GM12878 (cell line): ENCODE data around the gene PCDHGA6. TPM values are rescaled to one million over a fixed set of nuclear protein-coding genes. Genes with fewer than 3 reads are reported as not detected.
A peak's percentile ranks its signal among the peaks of the same experiment; 100 is the strongest.

ENCODE experiments used
- BACH1 ChIP-seq: fragments of 450-650 bp; IDR thresholded peaks from 2 replicates; pipeline ENCODE4 v1.6.1; 2017; ENCODE audit warnings: mild to moderate bottlenecking, borderline replicate concordance
- BHLHE40 ChIP-seq, 2 experiments: fragments of 450-650 bp in 1 of 2; IDR thresholded peaks; 2 replicates each; pipeline ENCODE4 v1.6.1; 2011 to 2017; ENCODE audit warnings: low read depth in 2 of 2, borderline replicate concordance in 1 of 2, improper control_type of control experiment in 1 of 2, low read length in 1 of 2, mild to moderate bottlenecking in 1 of 2
- CBX3 ChIP-seq: fragments of 200-600 bp; sonication (generic); IDR thresholded peaks from 2 replicates; pipeline ENCODE4 v1.6.1; 2016; ENCODE audit warnings: low read depth, borderline replicate concordance
- CTCF ChIP-seq, 3 experiments: IDR thresholded peaks in 2 of 3; conservative IDR thresholded peaks in 1 of 3; 2 replicates each; pipeline ENCODE4 v1.5.1; 2011; ENCODE audit warnings: low read depth in 3 of 3, low read length in 3 of 3, mild to moderate bottlenecking in 3 of 3, control low read depth in 2 of 3, moderate library complexity in 2 of 3, inconsistent platforms in 1 of 3, mixed read lengths in 1 of 3; ENCODE audit not compliant: control insufficient read depth in 2 of 3, insufficient read depth in 1 of 3; ENCODE audit errors: extremely low read depth in 1 of 3
- DPF2 ChIP-seq: fragments of 450-650 bp; IDR thresholded peaks from 2 replicates; pipeline ENCODE4 v1.6.1; 2017; ENCODE audit warnings: mild to moderate bottlenecking
- EED ChIP-seq: sonication (generic); IDR thresholded peaks from 2 replicates; pipeline ENCODE4 v1.6.1; 2016; ENCODE audit warnings: antibody characterized with exemption, low read depth
- EGR1 ChIP-seq, 2 experiments: IDR thresholded peaks; 1 replicate in 1 of 2; 2 replicates in 1 of 2; pipeline ENCODE4 v1.6.1; 2011 to 2012; ENCODE audit warnings: low read depth in 2 of 2, low read length in 2 of 2, borderline replicate concordance in 1 of 2, mild to moderate bottlenecking in 1 of 2, moderate library complexity in 1 of 2
- FOS ChIP-seq: IDR thresholded peaks from 3 replicates; pipeline ENCODE4 v1.6.1; 2011; ENCODE audit warnings: borderline replicate concordance; ENCODE audit not compliant: insufficient read length; ENCODE audit errors: extremely low read depth
- GABPA ChIP-seq: IDR thresholded peaks from 2 replicates; pipeline ENCODE4 v1.6.1; 2014; ENCODE audit warnings: antibody characterized with exemption, low read depth, mild to moderate bottlenecking, inconsistent platforms
- HCFC1 ChIP-seq: fragments of 150-350 bp; IDR thresholded peaks from 2 replicates; pipeline ENCODE4 v1.6.1; 2014; ENCODE audit warnings: low read length
- JUNB ChIP-seq: IDR thresholded peaks from 2 replicates; pipeline ENCODE4 v1.6.1; 2016; ENCODE audit warnings: antibody characterized with exemption, mild to moderate bottlenecking
- JUND ChIP-seq: IDR thresholded peaks from 2 replicates; pipeline ENCODE4 v1.6.1; 2012; ENCODE audit warnings: low read depth, mild to moderate bottlenecking, low read length, improper control_type of control experiment, moderate library complexity
- LARP7 ChIP-seq: fragments of 450-650 bp; IDR thresholded peaks from 2 replicates; pipeline ENCODE4 v1.6.1; 2017; ENCODE audit warnings: mild to moderate bottlenecking
- MAX ChIP-seq: IDR thresholded peaks from 2 replicates; pipeline ENCODE4 v1.6.1; 2012; ENCODE audit warnings: low read depth, low read length, improper control_type of control experiment
- NBN ChIP-seq: fragments of 450-650 bp; IDR thresholded peaks from 2 replicates; pipeline ENCODE4 v1.6.1; 2016
- NFYA ChIP-seq: IDR thresholded peaks from 2 replicates; pipeline ENCODE4 v1.6.1; 2011; ENCODE audit warnings: low read depth, mild to moderate bottlenecking, low read length, improper control_type of control experiment, borderline replicate concordance
- NKRF ChIP-seq: fragments of 450-650 bp; conservative IDR thresholded peaks from 2 replicates; pipeline ENCODE4 v1.6.1; 2017; ENCODE audit warnings: mild to moderate bottlenecking, moderate library complexity
- PAX5 ChIP-seq: IDR thresholded peaks from 2 replicates; pipeline ENCODE4 v1.6.1; 2011; ENCODE audit warnings: low read depth, low read length, borderline replicate concordance
- POLR2A ChIP-seq: IDR thresholded peaks from 2 replicates; pipeline ENCODE4 v1.6.1; 2011; ENCODE audit warnings: low read depth, mild to moderate bottlenecking, low read length
- RAD21 ChIP-seq: IDR thresholded peaks from 2 replicates; pipeline ENCODE4 v1.6.1; 2011; ENCODE audit warnings: mild to moderate bottlenecking, low read depth, low read length, moderate library complexity; ENCODE audit not compliant: insufficient read depth
- RBBP5 ChIP-seq: fragments of 200-600 bp; sonication (generic); conservative IDR thresholded peaks from 2 replicates; pipeline ENCODE4 v1.6.1; 2016
- RELA ChIP-seq: fragments of 450-650 bp; IDR thresholded peaks from 2 replicates; pipeline ENCODE4 v1.8.0; 2014; ENCODE audit warnings: borderline replicate concordance; ENCODE audit not compliant: partially characterized antibody
- SMARCA5 ChIP-seq: fragments of 450-650 bp; IDR thresholded peaks from 2 replicates; pipeline ENCODE4 v1.6.1; 2017; ENCODE audit warnings: mild to moderate bottlenecking
- SMC3 ChIP-seq: IDR thresholded peaks from 2 replicates; pipeline ENCODE4 v1.6.1; 2011; ENCODE audit warnings: low read length, improper control_type of control experiment, borderline replicate concordance
- SREBF1 ChIP-seq: IDR thresholded peaks from 2 replicates; pipeline ENCODE4 v1.6.1; 2012; ENCODE audit warnings: mild to moderate bottlenecking, low read length
- ZBTB11 ChIP-seq: fragments of 450-650 bp; formaldehyde crosslinking; IDR thresholded peaks from 2 replicates; pipeline ENCODE4 v1.5.0; 2022; ENCODE audit warnings: mild to moderate bottlenecking, missing genetic modification characterization
- polyA plus RNA-seq, 11 experiments: library from polyadenylated mRNA; depleted of rRNA in 4 of 11; unstranded in 6 of 11; stranded (reverse) in 5 of 11; fragments of >200 nt; fragmentation: Nextera tagmentation in 4 of 11; fragmentation: Illumina TruSeq in 1 of 11; extraction: Ambion mirVana in 4 of 11; extraction: Trizol in 1 of 11; gene quantifications; 1 replicate in 1 of 11; 2 replicates in 10 of 11; pipeline versions ENCODE4 v1.2.1 to v1.2.3, GENCODE V29; 2011 to 2016; ENCODE audit warnings: inconsistent platforms in 2 of 11, missing spikeins in 2 of 11, low read depth in 1 of 11
- total RNA-seq, 4 experiments: library from RNA; depleted of rRNA in 3 of 4; stranded (reverse); fragments of >200 nt in 3 of 4; fragmentation: Illumina TruSeq in 1 of 4; extraction: Trizol in 1 of 4; gene quantifications; 2 replicates each; pipeline versions ENCODE4 v1.2.1 to v1.2.3, GENCODE V29; 2013 to 2021

PCDHGA6 gene
- total and polyA plus RNA-seq, 10 of the 15 experiments (the other 5 are each of a cell fraction or from before 2014, with no cell fraction given), result 0.04 to 0.60 (median 0.15) TPM; not detected in 3

- peak; percentile 83 to 89 (median 89) for TF ChIP-seq CTCF (IDR thresholded peaks at IDR 0.05 in 2 of 3, conservative IDR thresholded peaks at IDR 0.05 in 1 of 3; ENCODE audit: control insufficient read depth in 2 of 3, extremely low read depth in 1 of 3, insufficient read depth in 1 of 3, low read depth in 3 of 3, low read length in 3 of 3)
- no peak for TF ChIP-seq JUND
- no peak for TF ChIP-seq NFYA
- no peak for TF ChIP-seq FOS
- no peak for TF ChIP-seq LARP7
- 0 out of 2 replicates have a peak, but pooled peaks have one; percentile 65 for TF ChIP-seq NBN
- TF ChIP-seq PAX5, result no peak
- no peak for TF ChIP-seq RBBP5
- no peak for TF ChIP-seq BHLHE40 (IDR thresholded peaks at IDR 0.05; ENCODE audit: borderline replicate concordance in 1 of 2, low read depth in 2 of 2, low read length in 1 of 2)
- TF ChIP-seq SREBF1, result no peak
- no peak for TF ChIP-seq DPF2
- TF ChIP-seq BACH1, result no peak
- peak; percentile 82 for TF ChIP-seq RAD21
- no peak for TF ChIP-seq MAX
- no peak for TF ChIP-seq HCFC1
- no peak for TF ChIP-seq CBX3
- TF ChIP-seq GABPA, result no peak
- peak; percentile 62 for TF ChIP-seq SMC3
- peak; percentile 52 for TF ChIP-seq EED
- no peak for TF ChIP-seq POLR2A
- peak in 1 of 2 experiments; percentile 61; a peak in 1 of 3 replicates for TF ChIP-seq EGR1 (IDR thresholded peaks at IDR 0.05; ENCODE audit: borderline replicate concordance in 1 of 2, low read depth in 2 of 2, low read length in 2 of 2)
- no peak for TF ChIP-seq RELA
- TF ChIP-seq SMARCA5, result 0 out of 2 replicates have a peak, but pooled peaks have one; percentile 56
- no peak for TF ChIP-seq NKRF
- TF ChIP-seq JUNB, result no peak
- no peak for TF ChIP-seq ZBTB11 (CRISPR knock-in tag)
Measured at GRCh38 chr5:141420855-141421488, 47.3 kb downstream of the PCDHGA6 start, which contains the start of gene PCDHGA11 (continued).
